Activated naive CD8-positive, alpha-beta T cell treated with anti-CD3 and anti-CD28 coated beads, Interleukin-2, amount 50 U/mL, for 16 hours (primary cell): ENCODE measurements around the gene PCSK6.

ENCODE experiments used
- DNase-seq: peaks from one replicate; pipeline ENCODE4 v3.0.0-alpha.2; 2020; ENCODE audit warnings: low read depth, low spot score

The PCSK6 gene

GRCh38 chr15:101276501-101277037, 212.9 kb downstream of the PCSK6 start:
- DNase-seq: no peak

GRCh38 chr15:101275018-101275417, 214.5 kb downstream of the PCSK6 start:
- no peak for DNase-seq

- DNase-seq: no peak
Measured at GRCh38 chr15:101273534-101273933, 216.0 kb downstream of the PCSK6 start.

- no peak for DNase-seq
Measured at GRCh38 chr15:101272584-101272983, 216.9 kb downstream of the PCSK6 start.

- no peak for DNase-seq
Measured at GRCh38 chr15:101269479-101270223, 219.9 kb downstream of the PCSK6 start.

- DNase-seq: no peak
Measured at GRCh38 chr15:101267320-101268104, 222.0 kb downstream of the PCSK6 start.

- DNase-seq: no peak
Measured at GRCh38 chr15:101266787-101267186, 222.7 kb downstream of the PCSK6 start.

GRCh38 chr15:101266034-101266433, 223.5 kb downstream of the PCSK6 start:
- DNase-seq: no peak

- DNase-seq: no peak
Measured at GRCh38 chr15:101264911-101265641, 224.4 kb downstream of the PCSK6 start.

- DNase-seq: no peak
Measured at GRCh38 chr15:101264011-101264410, 225.5 kb downstream of the PCSK6 start.

- no peak for DNase-seq
Measured at GRCh38 chr15:101262551-101262950, 227.0 kb downstream of the PCSK6 start.

- no peak for DNase-seq
Measured at GRCh38 chr15:101258238-101259144, 231.0 kb downstream of the PCSK6 start.

GRCh38 chr15:101256757-101257156, 232.8 kb downstream of the PCSK6 start:
- no peak for DNase-seq

- DNase-seq: no peak
Measured at GRCh38 chr15:101255615-101256241, 233.8 kb downstream of the PCSK6 start.

- no peak for DNase-seq
Measured at GRCh38 chr15:101255051-101255395, 234.5 kb downstream of the PCSK6 start.

- DNase-seq: no peak
Measured at GRCh38 chr15:101254157-101255050, 235.1 kb downstream of the PCSK6 start.
